Lower leg skin (tissue), 4 donors: ENCODE data around the gene RNF144A. TPM values are rescaled to one million over a fixed set of nuclear protein-coding genes. Genes with fewer than 3 reads are reported as not detected.

ENCODE experiments used
- DNase-seq, 2 donors: peaks; one replicate each; pipeline ENCODE4 v3.0.0-alpha.2; 2019; ENCODE audit warnings: low spot score in 2 of 2
- H3K4me3 ChIP-seq: fragments of 200-600 bp; sonication (generic); 2 replicates; pipeline ENCODE4 v1.5.1; 2017; ENCODE audit warnings: mild to moderate bottlenecking, low read depth; ENCODE audit not compliant: poor library complexity, severe bottlenecking
- POLR2A ChIP-seq, 2 donors: fragments of 450-650 bp; IDR thresholded peaks; one replicate each; pipeline ENCODE4 v1.6.1; 2016 to 2017; ENCODE audit warnings: antibody characterized with exemption in 2 of 2, mild to moderate bottlenecking in 1 of 2, moderate library complexity in 1 of 2
- WGBS, 2 donors: methylation state at CpG; one replicate each; pipeline ENCODE4 v1.1.5; 2018; 5-methylcytosine and 5-hydroxymethylcytosine counted together
- intact Hi-C: fragments of 100-400 bp; cut with DNase I; formaldehyde crosslinking; loops from one replicate; pipeline ENCODE4 v1.15.0; 2023; ENCODE audit warnings: low total_unique reads
- total RNA-seq, 4 donors: library from RNA; depleted of rRNA; stranded (reverse); fragments of >200 nt; gene quantifications; one replicate each; pipeline ENCODE4 v1.1.0, GENCODE V29; 2016
- TF ChIP-seq, protein P1 (sequence below), 3 donors: fragments of 450-650 bp; IDR thresholded peaks; one replicate each; pipeline ENCODE4 v1.5.1; 2016; ENCODE audit warnings: antibody characterized with exemption in 3 of 3, mild to moderate bottlenecking in 3 of 3, moderate library complexity in 2 of 3

Gene RNF144A
- total RNA-seq, 4 donors from 2014 or later = 5.2 to 10.9 (median 7.6) TPM

DNA sequence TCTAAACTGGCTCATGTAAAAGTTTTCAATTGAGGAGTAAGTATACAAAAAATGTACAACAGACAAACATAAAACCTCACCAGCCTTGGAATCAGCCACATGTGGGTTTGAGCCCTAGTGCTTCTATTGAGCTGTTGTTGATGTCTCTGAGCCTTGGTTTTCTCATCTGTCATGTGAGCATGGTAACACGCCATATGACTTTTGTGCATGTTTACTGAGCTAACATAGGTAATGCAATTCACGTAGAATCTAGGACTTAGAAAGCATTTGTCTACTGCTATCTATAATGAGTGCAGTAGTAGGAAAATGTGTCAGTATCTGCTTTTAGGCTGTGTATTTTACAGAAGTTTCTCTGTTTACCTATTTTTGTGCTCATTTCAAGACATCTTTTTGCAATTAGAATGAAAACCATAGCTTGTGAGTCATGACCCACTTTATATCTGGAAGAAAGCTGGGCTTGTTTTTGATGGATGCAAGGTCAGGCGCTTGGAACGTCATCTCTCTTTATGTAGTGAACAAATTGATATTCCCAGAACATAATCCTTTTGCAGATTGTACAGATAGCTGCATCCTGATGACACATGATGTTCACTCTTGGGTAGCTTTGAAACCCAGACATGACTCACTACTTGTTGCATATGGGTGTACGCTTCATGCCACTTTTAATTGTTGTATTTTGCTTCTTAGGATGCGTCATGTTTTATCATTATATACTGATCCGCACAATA lies 94.3 kb downstream of the RNF144A start:
- intact Hi-C loops = loop anchor here (10.0 kb wide), 1 partner anchor 97 kb away; the partner anchor contains the start of gene RNF144A
- 73 to 74% methylated on average over 7 of the region's 7 CpGs for WGBS, 2 donors
- no peak for DNase-seq
- no peak overlapping the region for H3K4me3 ChIP-seq
- TF ChIP-seq POLR2A (IDR thresholded peaks at IDR 0.05) = no peak

DNA sequence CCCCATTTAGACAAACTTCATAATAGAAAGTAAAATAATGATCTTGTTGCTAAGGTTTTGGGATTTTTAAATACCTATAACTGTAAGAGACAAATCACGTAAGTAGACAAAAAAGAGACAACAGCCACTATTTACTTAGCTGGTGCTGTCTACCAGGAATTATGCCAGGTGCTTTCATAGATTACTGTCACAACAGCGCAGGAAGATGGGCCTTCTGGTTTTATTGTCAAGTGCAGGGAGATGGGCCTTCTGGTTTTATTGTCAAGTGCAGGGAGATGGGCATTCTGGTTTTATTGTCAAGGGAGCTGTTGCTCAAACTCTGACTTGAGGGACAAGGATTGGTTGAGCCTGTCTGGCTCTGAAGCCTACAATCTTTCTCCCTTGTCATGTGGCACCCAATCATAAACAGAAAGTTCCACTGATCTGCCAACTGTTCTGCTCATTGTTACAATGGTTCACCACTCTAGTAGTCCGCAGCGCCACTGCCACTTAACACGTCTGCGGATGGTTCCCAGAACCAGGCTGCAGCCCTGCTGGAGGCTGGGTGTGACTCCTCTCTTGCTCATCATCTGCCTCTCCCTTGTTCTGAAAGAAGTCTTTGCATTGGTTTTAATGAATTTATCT lies 95.0 kb downstream of the RNF144A start:
- WGBS, 2 donors = 81 to 90% methylated on average over 6 of the region's 6 CpGs
- DNase-seq = no peak
- H3K4me3 ChIP-seq = no peak overlapping the region
- TF ChIP-seq POLR2A (IDR thresholded peaks at IDR 0.05) = no peak
- intact Hi-C loops = loop anchor here (10.0 kb wide), 1 partner anchor 97 kb away; the partner anchor contains the start of gene RNF144A

DNA sequence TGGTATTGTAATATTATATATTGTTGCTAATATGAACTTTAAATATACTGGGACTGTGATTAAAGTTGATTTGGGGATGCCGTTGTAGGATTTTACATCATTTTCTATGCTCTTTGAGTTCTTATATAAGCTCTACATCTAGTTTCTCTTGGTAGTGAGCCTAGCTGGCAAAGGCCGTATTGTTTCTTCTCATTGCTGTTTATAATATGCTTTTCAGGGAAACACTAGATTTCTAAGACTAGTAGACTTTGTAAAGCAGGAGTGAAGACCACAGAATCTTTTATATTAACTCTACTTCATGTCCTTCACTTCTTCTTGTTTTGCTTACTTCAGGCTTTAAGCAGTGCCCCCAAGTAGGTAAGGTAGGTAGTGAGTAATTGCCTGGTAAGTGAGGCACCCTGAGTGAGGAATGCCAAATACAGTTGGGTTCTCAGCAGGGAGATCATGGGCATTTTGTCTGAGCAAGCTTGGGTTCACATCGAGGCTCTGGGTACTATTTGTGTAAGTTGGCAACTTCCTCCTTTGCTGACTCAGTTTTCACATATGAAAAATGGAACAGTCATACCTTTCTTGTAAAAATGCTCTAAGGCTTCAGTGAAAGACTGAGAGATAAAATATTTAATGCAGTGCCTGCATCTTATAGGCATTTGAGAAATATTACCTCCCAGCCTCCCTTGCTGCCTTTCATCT lies 96.4 kb downstream of the RNF144A start:
- 62 to 85% methylated on average over 3 of the region's 3 CpGs for WGBS, 2 donors
- no peak overlapping the region for H3K4me3 ChIP-seq
- intact Hi-C loops = loop anchor here (10.0 kb wide), 1 partner anchor 99 kb away; the partner anchor contains the start of gene RNF144A
- DNase-seq = no peak
- TF ChIP-seq, protein P1, sequence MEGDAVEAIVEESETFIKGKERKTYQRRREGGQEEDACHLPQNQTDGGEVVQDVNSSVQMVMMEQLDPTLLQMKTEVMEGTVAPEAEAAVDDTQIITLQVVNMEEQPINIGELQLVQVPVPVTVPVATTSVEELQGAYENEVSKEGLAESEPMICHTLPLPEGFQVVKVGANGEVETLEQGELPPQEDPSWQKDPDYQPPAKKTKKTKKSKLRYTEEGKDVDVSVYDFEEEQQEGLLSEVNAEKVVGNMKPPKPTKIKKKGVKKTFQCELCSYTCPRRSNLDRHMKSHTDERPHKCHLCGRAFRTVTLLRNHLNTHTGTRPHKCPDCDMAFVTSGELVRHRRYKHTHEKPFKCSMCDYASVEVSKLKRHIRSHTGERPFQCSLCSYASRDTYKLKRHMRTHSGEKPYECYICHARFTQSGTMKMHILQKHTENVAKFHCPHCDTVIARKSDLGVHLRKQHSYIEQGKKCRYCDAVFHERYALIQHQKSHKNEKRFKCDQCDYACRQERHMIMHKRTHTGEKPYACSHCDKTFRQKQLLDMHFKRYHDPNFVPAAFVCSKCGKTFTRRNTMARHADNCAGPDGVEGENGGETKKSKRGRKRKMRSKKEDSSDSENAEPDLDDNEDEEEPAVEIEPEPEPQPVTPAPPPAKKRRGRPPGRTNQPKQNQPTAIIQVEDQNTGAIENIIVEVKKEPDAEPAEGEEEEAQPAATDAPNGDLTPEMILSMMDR (IDR thresholded peaks at IDR 0.05) = no peak
- TF ChIP-seq POLR2A (IDR thresholded peaks at IDR 0.05) = no peak

DNA sequence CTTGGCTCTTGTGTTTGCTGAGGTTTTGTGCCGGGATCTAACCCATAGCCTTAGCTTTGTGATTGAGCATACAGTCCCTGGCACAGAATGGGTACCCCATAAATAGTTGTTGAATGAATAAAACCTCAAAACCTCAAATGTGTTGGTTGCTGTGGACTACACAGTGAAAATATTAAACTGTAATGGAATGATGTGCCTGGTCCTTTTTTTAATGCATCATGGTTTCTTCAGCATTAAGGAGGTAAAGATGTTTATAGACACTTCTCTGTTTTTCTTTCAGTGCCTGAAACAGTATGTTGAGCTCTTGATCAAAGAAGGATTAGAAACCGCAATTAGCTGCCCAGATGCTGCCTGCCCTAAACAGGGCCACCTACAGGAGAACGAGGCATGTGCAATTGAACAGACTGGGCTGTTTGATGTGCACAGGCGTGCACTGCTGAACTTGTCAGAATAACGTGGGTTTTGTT lies 97.0 kb downstream of the RNF144A start:
- TF ChIP-seq, protein P1 (IDR thresholded peaks at IDR 0.05) = no peak
- no peak for TF ChIP-seq POLR2A (IDR thresholded peaks at IDR 0.05)
- H3K4me3 ChIP-seq = no peak overlapping the region
- WGBS, 2 donors = 68 to 70% methylated on average over 5 of the region's 5 CpGs
- intact Hi-C loops = loop anchor here (10.0 kb wide), 1 partner anchor 99 kb away; the partner anchor contains the start of gene RNF144A
- no peak for DNase-seq

DNA sequence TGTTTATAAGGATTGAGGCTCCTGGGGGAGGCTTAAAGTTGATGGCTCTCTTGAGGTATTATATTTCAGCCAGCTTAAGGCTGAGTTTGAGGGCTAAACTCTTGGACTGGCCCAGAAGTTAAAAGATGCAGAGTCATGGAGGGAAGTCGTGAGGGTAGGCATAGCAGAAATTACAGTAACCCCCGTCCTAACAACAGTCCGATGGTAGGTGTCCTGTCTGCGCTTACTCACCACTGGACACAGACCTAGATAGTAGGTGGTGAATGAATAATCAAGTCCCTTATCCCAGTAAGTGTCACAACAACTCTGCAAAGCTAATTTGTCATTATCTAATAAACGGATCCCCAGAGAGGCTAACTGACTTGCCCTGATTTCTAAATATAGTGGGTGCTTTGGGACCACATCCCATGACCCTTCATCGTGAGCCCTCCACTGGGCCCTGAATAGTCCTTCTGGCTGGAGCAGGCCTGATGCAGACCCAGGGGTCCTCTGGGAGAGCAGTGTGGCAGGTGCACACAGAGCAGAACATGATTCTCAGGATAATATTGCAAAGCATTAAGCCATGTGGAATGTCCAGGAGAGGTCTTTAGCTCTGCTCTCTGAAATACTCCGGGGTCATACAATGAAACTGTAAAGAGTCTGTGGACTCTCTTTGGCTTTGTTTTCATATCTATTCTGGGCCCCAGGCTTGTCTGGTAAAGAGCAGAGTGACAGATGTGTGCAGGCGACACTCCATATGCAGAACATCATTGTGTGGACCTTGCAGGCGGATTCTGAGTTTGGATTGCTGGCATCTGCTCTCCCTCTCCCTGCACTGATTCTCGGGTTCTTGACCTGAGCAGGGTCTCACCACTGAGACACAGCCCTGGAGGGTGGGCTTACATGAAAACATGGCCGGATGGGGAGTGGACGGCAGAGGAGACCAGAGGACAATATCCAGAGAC lies 98.1 kb downstream of the RNF144A start:
- intact Hi-C loops = loop anchor here (10.0 kb wide), 1 partner anchor 100 kb away; the partner anchor contains the start of gene RNF144A
- 72 to 78% methylated on average over 12 of the region's 12 CpGs for WGBS, 2 donors
- DNase-seq = no peak
- no peak overlapping the region for H3K4me3 ChIP-seq
- TF ChIP-seq POLR2A (IDR thresholded peaks at IDR 0.05) = no peak
- TF ChIP-seq, protein P1 (IDR thresholded peaks at IDR 0.05) = no peak

DNA sequence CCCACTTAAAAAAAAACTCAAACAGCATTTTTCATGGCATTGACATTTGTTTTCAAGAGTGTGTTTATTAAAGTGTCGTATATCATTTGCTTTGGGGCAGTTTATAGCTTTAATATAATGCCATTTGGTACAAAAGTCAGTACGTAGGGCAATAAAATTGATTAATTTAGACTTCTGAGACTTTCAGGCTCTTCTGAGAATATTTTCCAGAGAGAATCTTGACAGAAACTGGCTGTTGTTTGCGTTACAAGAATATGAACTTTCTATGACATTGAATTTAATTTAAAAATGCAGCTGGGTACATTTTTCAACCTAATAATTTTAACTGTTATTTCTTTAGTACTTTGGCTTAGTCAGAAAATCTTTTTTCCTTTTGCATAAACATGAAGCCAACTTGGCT lies 98.9 kb downstream of the RNF144A start:
- no peak for TF ChIP-seq POLR2A (IDR thresholded peaks at IDR 0.05)
- TF ChIP-seq, protein P1 (IDR thresholded peaks at IDR 0.05) = no peak
- H3K4me3 ChIP-seq = no peak overlapping the region
- intact Hi-C loops = loop anchor here (10.0 kb wide), 1 partner anchor 101 kb away; the partner anchor contains the start of gene RNF144A
- WGBS, 2 donors = 59 to 62% methylated on average over 3 of the region's 3 CpGs
- DNase-seq = no peak
